HepG2 (cell line): ENCODE data around the gene TBC1D10B. TPM values are rescaled to one million over a fixed set of nuclear protein-coding genes. Genes with fewer than 3 reads are reported as not detected.

Source experiments
- AGO1 ChIP-seq: fragments of 200-400 bp; formaldehyde crosslinking; IDR thresholded peaks from 2 replicates; pipeline ENCODE4 v1.6.1; 2017; ENCODE audit warnings: mild to moderate bottlenecking, low read depth, low read length, moderate library complexity; ENCODE audit not compliant: poor library complexity, severe bottlenecking
- CEBPB ChIP-seq: IDR thresholded peaks from 2 replicates; pipeline ENCODE4 v1.6.1; 2011; ENCODE audit warnings: low read depth, low read length, improper control_type of control experiment, borderline replicate concordance
- ZFP41 ChIP-seq: sonication (generic); formaldehyde crosslinking; IDR thresholded peaks from 2 replicates; pipeline ENCODE4 v1.4.0; 2020; ENCODE audit warnings: mild to moderate bottlenecking, missing genetic modification reagents, borderline replicate concordance
- ZNF275 ChIP-seq: sonication (generic); formaldehyde crosslinking; IDR thresholded peaks from 2 replicates; pipeline ENCODE4 v1.8.0; 2022; ENCODE audit warnings: missing genetic modification reagents, mild to moderate bottlenecking, inconsistent platforms, borderline replicate concordance
- ZSCAN30 ChIP-seq: sonication (generic); formaldehyde crosslinking; IDR thresholded peaks from 2 replicates; pipeline ENCODE4 v1.5.0; 2020; ENCODE audit warnings: mild to moderate bottlenecking, missing genetic modification reagents
- polyA plus RNA-seq, 8 experiments: library from polyadenylated mRNA; depleted of rRNA in 3 of 8; stranded (reverse) in 7 of 8; unstranded in 1 of 8; fragments of >200 nt; fragmentation: Illumina TruSeq in 4 of 8; extraction: Trizol in 4 of 8; gene quantifications; 2 replicates each; pipeline versions ENCODE4 v1.2.1 to v1.2.3, GENCODE V29; 2011 to 2016; ENCODE audit warnings: low read depth in 4 of 8, missing spikeins in 1 of 8, mixed read lengths in 1 of 8; ENCODE audit not compliant: insufficient read depth in 1 of 8
- total RNA-seq, 5 experiments: library from RNA; depleted of rRNA; stranded (reverse); fragments of >200 nt; fragmentation: Illumina TruSeq; extraction: Trizol; gene quantifications; 2 replicates each; pipeline ENCODE4 v1.2.3, GENCODE V29; 2016; ENCODE audit warnings: low read depth in 1 of 5
- TF ChIP-seq, protein P1 (sequence below): sonication (generic); formaldehyde crosslinking; IDR thresholded peaks from 2 replicates; pipeline ENCODE4 v1.5.1; 2020; ENCODE audit warnings: missing genetic modification reagents, mild to moderate bottlenecking, borderline replicate concordance

The TBC1D10B gene
- total and polyA plus RNA-seq, 2 of the 13 experiments (the other 11 are each of a cell fraction or from before 2014, with no cell fraction given) = 15.7 to 24.8 TPM

DNA sequence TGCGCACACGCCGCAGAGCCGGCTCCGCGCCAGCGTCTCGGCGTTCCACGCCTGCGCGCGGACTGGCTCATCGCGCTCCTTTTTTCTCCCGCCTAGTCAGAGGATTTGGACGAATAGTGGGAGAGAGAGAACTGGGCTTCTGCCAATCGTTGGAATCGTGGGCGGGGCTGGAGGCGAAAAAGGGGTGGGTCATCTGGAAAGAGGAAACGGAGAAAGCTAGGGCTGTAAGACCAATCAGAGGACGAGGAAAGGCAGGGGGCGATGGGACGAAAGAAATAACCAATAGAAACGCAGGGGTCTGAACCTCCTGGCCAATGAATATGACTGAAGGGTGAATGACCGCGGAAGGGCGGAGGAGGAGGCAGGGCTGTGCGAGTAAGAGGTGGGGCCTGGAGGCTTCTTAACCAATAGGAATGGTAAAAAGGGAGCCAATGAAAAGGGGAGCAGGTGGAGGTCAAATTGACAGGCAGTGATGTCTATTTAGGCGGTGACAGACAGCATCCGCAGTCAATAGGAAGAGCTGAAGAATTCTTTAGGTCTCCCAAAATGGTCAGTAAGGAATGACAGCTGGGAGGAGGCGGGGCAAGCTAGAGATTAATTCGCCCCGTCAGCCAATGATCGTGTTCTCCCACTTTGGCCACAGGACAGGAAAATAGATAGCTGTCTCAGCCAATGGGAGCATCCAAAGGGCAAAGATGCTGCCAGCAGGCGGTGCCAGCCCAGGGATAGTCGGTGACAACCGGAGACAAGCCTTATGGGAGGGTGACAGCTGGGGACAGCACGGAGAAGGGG lies at the start of gene TBC1D10B (continued):
- TF ChIP-seq ZNF275 (CRISPR knock-in tag) (no peak), ZFP41 (CRISPR knock-in tag) (no peak), AGO1 (no peak), ZSCAN30 (CRISPR knock-in tag) (no peak), CEBPB (no peak)
- TF ChIP-seq, protein P1, sequence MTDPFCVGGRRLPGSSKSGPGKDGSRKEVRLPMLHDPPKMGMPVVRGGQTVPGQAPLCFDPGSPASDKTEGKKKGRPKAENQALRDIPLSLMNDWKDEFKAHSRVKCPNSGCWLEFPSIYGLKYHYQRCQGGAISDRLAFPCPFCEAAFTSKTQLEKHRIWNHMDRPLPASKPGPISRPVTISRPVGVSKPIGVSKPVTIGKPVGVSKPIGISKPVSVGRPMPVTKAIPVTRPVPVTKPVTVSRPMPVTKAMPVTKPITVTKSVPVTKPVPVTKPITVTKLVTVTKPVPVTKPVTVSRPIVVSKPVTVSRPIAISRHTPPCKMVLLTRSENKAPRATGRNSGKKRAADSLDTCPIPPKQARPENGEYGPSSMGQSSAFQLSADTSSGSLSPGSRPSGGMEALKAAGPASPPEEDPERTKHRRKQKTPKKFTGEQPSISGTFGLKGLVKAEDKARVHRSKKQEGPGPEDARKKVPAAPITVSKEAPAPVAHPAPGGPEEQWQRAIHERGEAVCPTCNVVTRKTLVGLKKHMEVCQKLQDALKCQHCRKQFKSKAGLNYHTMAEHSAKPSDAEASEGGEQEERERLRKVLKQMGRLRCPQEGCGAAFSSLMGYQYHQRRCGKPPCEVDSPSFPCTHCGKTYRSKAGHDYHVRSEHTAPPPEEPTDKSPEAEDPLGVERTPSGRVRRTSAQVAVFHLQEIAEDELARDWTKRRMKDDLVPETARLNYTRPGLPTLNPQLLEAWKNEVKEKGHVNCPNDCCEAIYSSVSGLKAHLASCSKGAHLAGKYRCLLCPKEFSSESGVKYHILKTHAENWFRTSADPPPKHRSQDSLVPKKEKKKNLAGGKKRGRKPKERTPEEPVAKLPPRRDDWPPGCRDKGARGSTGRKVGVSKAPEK (CRISPR knock-in tag) = no peak
